ENCODE measurements around the gene BEND7.

The BEND7 gene

GRCh38 chr10:13512564-13512963 is 16.2 kb downstream of the BEND7 start:
- Mint-ChIP-seq H3K27ac (no peak overlapping the region), H3K4me3 (no peak overlapping the region), H3K9me3 (no peaks in the 10 kb centered on the region), H3K27me3 (ENCODE audit: low read depth) (peaks cover 6% of the 10 kb centered on the region), H3K4me1 (ENCODE audit: low read depth) (no peaks in the 10 kb centered on the region), H3K36me3 (ENCODE audit: low read depth) (no peaks in the 10 kb centered on the region)
- DNase-seq (ENCODE audit: low spot score) = no peak

GRCh38 chr10:13511409-13511808 is 17.4 kb downstream of the BEND7 start:
- Mint-ChIP-seq H3K4me1 (ENCODE audit: low read depth) (no peaks in the 10 kb centered on the region), H3K36me3 (ENCODE audit: low read depth) (no peaks in the 10 kb centered on the region), H3K27me3 (ENCODE audit: low read depth) (peaks cover 7% of the 10 kb centered on the region), H3K4me3 (no peak overlapping the region), H3K9me3 (no peaks in the 10 kb centered on the region), H3K27ac (no peak overlapping the region)
- no peak for DNase-seq (ENCODE audit: low spot score)

- Mint-ChIP-seq H3K4me1 (ENCODE audit: low read depth) (no peaks in the 10 kb centered on the region), H3K27ac (no peak overlapping the region), H3K9me3 (no peaks in the 10 kb centered on the region), H3K4me3 (no peak overlapping the region), H3K27me3 (ENCODE audit: low read depth) (peaks cover 9% of the 10 kb centered on the region), H3K36me3 (ENCODE audit: low read depth) (no peaks in the 10 kb centered on the region)
- no peak for DNase-seq (ENCODE audit: low spot score)
These were observed 23.6 kb downstream of the BEND7 start for GRCh38 chr10:13505052-13505680.

GRCh38 chr10:13503745-13504463 is 24.9 kb downstream of the BEND7 start:
- Mint-ChIP-seq H3K4me1 (ENCODE audit: low read depth) (no peaks in the 10 kb centered on the region), H3K36me3 (ENCODE audit: low read depth) (no peaks in the 10 kb centered on the region), H3K27me3 (ENCODE audit: low read depth) (peaks cover 6% of the 10 kb centered on the region), H3K9me3 (no peaks in the 10 kb centered on the region), H3K4me3 (no peak overlapping the region), H3K27ac (no peak overlapping the region)
- DNase-seq (ENCODE audit: low spot score) = no peak

GRCh38 chr10:13502380-13502779 is 26.4 kb downstream of the BEND7 start:
- Mint-ChIP-seq H3K4me3 (no peak overlapping the region), H3K27me3 (ENCODE audit: low read depth) (peaks cover 3% of the 10 kb centered on the region), H3K36me3 (ENCODE audit: low read depth) (no peaks in the 10 kb centered on the region), H3K4me1 (ENCODE audit: low read depth) (no peaks in the 10 kb centered on the region), H3K27ac (no peak overlapping the region), H3K9me3 (no peaks in the 10 kb centered on the region)
- DNase-seq (ENCODE audit: low spot score) = no peak

- no peaks in the 10 kb centered on the region for H3K9me3 Mint-ChIP-seq
- H3K36me3 Mint-ChIP-seq (ENCODE audit: low read depth) = no peaks in the 10 kb centered on the region
- H3K27ac Mint-ChIP-seq = no peak overlapping the region
- no peak for DNase-seq (ENCODE audit: low spot score)
- no peaks in the 10 kb centered on the region for H3K4me1 Mint-ChIP-seq (ENCODE audit: low read depth)
- H3K4me3 Mint-ChIP-seq = no peak overlapping the region
- no peaks in the 10 kb centered on the region for H3K27me3 Mint-ChIP-seq (ENCODE audit: low read depth)
These were observed 28.6 kb downstream of the BEND7 start for GRCh38 chr10:13500201-13500600.

GRCh38 chr10:13499150-13499549 is 29.7 kb downstream of the BEND7 start:
- no peak overlapping the region for H3K4me3 Mint-ChIP-seq
- H3K4me1 Mint-ChIP-seq (ENCODE audit: low read depth) = no peaks in the 10 kb centered on the region
- DNase-seq (ENCODE audit: low spot score) = no peak
- no peaks in the 10 kb centered on the region for H3K27me3 Mint-ChIP-seq (ENCODE audit: low read depth)
- H3K36me3 Mint-ChIP-seq (ENCODE audit: low read depth) = no peaks in the 10 kb centered on the region
- no peak overlapping the region for H3K27ac Mint-ChIP-seq
- no peaks in the 10 kb centered on the region for H3K9me3 Mint-ChIP-seq

GRCh38 chr10:13496931-13497330 is 31.9 kb downstream of the BEND7 start:
- Mint-ChIP-seq H3K36me3 (ENCODE audit: low read depth) (no peaks in the 10 kb centered on the region), H3K27ac (no peak overlapping the region), H3K9me3 (no peaks in the 10 kb centered on the region), H3K4me3 (no peak overlapping the region), H3K4me1 (ENCODE audit: low read depth) (no peaks in the 10 kb centered on the region), H3K27me3 (ENCODE audit: low read depth) (no peaks in the 10 kb centered on the region)
- no peak for DNase-seq (ENCODE audit: low spot score)

- no peak overlapping the region for H3K4me3 Mint-ChIP-seq
- H3K27ac Mint-ChIP-seq = no peak overlapping the region
These were observed 32.6 kb downstream of the BEND7 start for GRCh38 chr10:13496164-13496563.

GRCh38 chr10:13492493-13493180 is 36.2 kb downstream of the BEND7 start:
- Mint-ChIP-seq H3K27ac (no peak overlapping the region), H3K4me1 (ENCODE audit: low read depth) (no peaks in the 10 kb centered on the region), H3K27me3 (ENCODE audit: low read depth) (no peaks in the 10 kb centered on the region), H3K36me3 (ENCODE audit: low read depth) (no peaks in the 10 kb centered on the region), H3K4me3 (no peak overlapping the region), H3K9me3 (no peaks in the 10 kb centered on the region)
- DNase-seq (ENCODE audit: low spot score) = no peak

More at GRCh38 chr10:13496164-13496563, 32.6 kb downstream of the BEND7 start:
- H3K4me1 Mint-ChIP-seq (ENCODE audit: low read depth) = no peaks in the 10 kb centered on the region
- H3K27me3 Mint-ChIP-seq (ENCODE audit: low read depth) = no peaks in the 10 kb centered on the region
- DNase-seq (ENCODE audit: low spot score) = no peak
- H3K9me3 Mint-ChIP-seq = no peaks in the 10 kb centered on the region
- H3K36me3 Mint-ChIP-seq (ENCODE audit: low read depth) = no peaks in the 10 kb centered on the region

GRCh38 chr10:13491747-13492360 is 37.0 kb downstream of the BEND7 start:
- H3K27ac Mint-ChIP-seq = no peak overlapping the region
- no peak overlapping the region for H3K4me3 Mint-ChIP-seq
- H3K9me3 Mint-ChIP-seq = no peaks in the 10 kb centered on the region
- H3K4me1 Mint-ChIP-seq (ENCODE audit: low read depth) = no peaks in the 10 kb centered on the region
- no peak for DNase-seq (ENCODE audit: low spot score)
- H3K27me3 Mint-ChIP-seq (ENCODE audit: low read depth) = no peaks in the 10 kb centered on the region
- H3K36me3 Mint-ChIP-seq (ENCODE audit: low read depth) = no peaks in the 10 kb centered on the region

- no peaks in the 10 kb centered on the region for H3K36me3 Mint-ChIP-seq (ENCODE audit: low read depth)
- no peaks in the 10 kb centered on the region for H3K27me3 Mint-ChIP-seq (ENCODE audit: low read depth)
- no peak overlapping the region for H3K27ac Mint-ChIP-seq
- DNase-seq (ENCODE audit: low spot score) = no peak
- no peak overlapping the region for H3K4me3 Mint-ChIP-seq
- H3K9me3 Mint-ChIP-seq = no peaks in the 10 kb centered on the region
- H3K4me1 Mint-ChIP-seq (ENCODE audit: low read depth) = no peaks in the 10 kb centered on the region
These were observed 38.3 kb downstream of the BEND7 start for GRCh38 chr10:13490503-13490902.

- Mint-ChIP-seq H3K27me3 (ENCODE audit: low read depth) (peaks cover 6% of the 10 kb centered on the region), H3K27ac (no peak overlapping the region), H3K4me3 (no peak overlapping the region), H3K9me3 (no peaks in the 10 kb centered on the region), H3K4me1 (ENCODE audit: low read depth) (no peaks in the 10 kb centered on the region), H3K36me3 (ENCODE audit: low read depth) (no peaks in the 10 kb centered on the region)
- DNase-seq (ENCODE audit: low spot score) = no peak
These were observed 39.7 kb downstream of the BEND7 start for GRCh38 chr10:13489035-13489599.

GRCh38 chr10:13485623-13486022 is 43.2 kb downstream of the BEND7 start:
- no peak overlapping the region for H3K27ac Mint-ChIP-seq
- H3K4me1 Mint-ChIP-seq (ENCODE audit: low read depth) = no peaks in the 10 kb centered on the region
- H3K27me3 Mint-ChIP-seq (ENCODE audit: low read depth) = peaks cover 21% of the 10 kb centered on the region
- DNase-seq (ENCODE audit: low spot score) = no peak
- H3K36me3 Mint-ChIP-seq (ENCODE audit: low read depth) = no peaks in the 10 kb centered on the region
- no peaks in the 10 kb centered on the region for H3K9me3 Mint-ChIP-seq
- no peak overlapping the region for H3K4me3 Mint-ChIP-seq
